Measurements from ENCODE around the gene KCNK5.

Gene KCNK5

DNA sequence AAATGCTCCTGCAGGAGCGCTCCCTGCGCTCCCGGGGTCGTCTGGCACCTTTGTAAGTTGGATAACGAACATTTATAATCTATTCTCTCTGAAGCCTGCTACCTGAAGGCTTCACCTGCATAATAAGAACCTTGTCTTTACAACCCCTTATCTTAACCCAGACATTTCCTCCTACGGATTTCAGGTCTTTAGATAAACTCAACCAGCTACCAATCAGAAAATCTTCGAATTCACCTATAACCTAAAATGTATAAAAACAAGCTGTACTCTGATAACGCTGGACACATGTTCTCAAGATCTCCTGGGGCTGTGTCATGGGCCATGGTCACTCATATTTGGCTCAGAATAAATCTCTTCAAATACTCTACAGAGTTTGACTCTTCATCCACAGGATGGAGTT lies 4.1 kb upstream of the KCNK5 start:
- Histone ChIP-seq H2AFZ (ENCODE audit: low read depth) (no peak overlapping the region), H3K4me3 (IDR thresholded peaks at IDR 0.05; ENCODE audit: insufficient read depth, low read depth, low read length) (no peak overlapping the region), H3K27ac (no peak overlapping the region), H3K27me3 (ENCODE audit: insufficient read depth, low read depth) (no peaks in the 10 kb centered on the region), H3K4me2 (no peak overlapping the region), H3K36me3 (ENCODE audit: insufficient read depth) (no peaks in the 10 kb centered on the region), H3K79me2 (ENCODE audit: insufficient read depth, low read depth) (no peaks in the 10 kb centered on the region), H3K4me1 (ENCODE audit: low read depth, poor library complexity, severe bottlenecking) (no peaks in the 10 kb centered on the region), H4K20me1 (ENCODE audit: insufficient read depth) (no peaks in the 10 kb centered on the region), H3K9ac (no peak overlapping the region)
- no peak for TF ChIP-seq CTCF (conservative IDR thresholded peaks at IDR 0.05; ENCODE audit: low read depth, low read length)

DNA sequence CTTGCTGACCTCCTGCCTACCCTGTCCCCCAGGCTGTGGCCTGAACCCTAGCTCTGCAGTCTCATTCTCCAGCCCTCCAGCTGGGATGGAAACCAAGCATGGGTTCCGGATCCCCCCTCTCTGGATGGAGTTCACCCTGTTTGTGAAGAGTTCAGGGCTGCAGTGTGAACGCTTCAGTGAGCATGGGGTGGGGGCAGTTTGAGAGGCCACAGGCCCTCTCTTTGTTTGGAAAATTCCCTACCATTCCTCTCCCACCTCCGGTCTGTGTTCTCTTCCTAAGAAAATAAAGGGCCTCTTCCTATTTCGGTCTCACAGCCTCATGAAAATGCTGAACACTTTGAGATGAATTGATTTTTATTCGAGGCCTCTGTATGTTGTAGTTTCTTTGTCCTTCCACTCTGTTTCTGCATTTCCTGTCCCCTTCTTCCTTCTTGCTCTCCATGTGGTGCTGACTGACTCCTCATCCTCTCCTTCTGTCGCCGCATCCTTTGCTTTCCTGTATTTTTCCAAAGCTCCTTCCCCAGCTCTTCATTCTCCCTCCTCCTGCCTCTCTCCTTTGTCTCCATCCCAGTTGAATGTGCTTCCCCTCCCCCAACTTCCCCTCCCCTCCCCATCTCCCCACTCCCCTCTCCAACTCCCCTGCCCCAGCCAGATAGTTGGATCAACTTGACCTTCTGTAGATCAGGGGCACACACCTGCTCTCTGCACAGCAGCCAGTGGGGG lies 2.4 kb upstream of the KCNK5 start:
- no peaks in the 10 kb centered on the region for H3K79me2 ChIP-seq (ENCODE audit: insufficient read depth, low read depth)
- no peak overlapping the region for H2AFZ ChIP-seq (ENCODE audit: low read depth)
- H3K9ac ChIP-seq = no peak overlapping the region
- no peaks in the 10 kb centered on the region for H4K20me1 ChIP-seq (ENCODE audit: insufficient read depth)
- no peak overlapping the region for H3K4me2 ChIP-seq
- H3K4me3 ChIP-seq (IDR thresholded peaks at IDR 0.05; ENCODE audit: insufficient read depth, low read depth, low read length) = no peak overlapping the region
- no peak for TF ChIP-seq CTCF (conservative IDR thresholded peaks at IDR 0.05; ENCODE audit: low read depth, low read length)
- no peaks in the 10 kb centered on the region for H3K36me3 ChIP-seq (ENCODE audit: insufficient read depth)
- H3K4me1 ChIP-seq (ENCODE audit: low read depth, poor library complexity, severe bottlenecking) = no peaks in the 10 kb centered on the region
- H3K27ac ChIP-seq = no peak overlapping the region
- H3K27me3 ChIP-seq (ENCODE audit: insufficient read depth, low read depth) = no peaks in the 10 kb centered on the region

DNA sequence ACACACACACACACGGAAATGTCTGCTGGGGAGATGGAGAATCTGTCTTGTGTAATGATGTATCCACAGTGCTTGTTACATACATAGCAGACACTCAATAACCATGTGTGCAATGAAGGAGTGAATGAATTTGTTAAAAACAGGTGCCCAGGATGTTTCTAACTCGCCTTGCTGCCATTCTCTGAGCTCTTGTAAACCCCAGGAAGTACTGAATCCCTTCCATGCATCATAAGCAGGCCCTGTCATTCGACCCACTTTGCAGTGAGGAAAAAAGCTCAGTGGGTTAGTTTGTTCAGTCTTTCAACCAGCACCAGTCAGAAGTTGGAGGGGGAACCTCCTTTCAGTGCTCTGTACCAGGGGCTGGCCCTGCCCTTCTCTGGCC lies 1.4 kb upstream of the KCNK5 start:
- H3K4me1 ChIP-seq (ENCODE audit: low read depth, poor library complexity, severe bottlenecking) = no peaks in the 10 kb centered on the region
- H3K79me2 ChIP-seq (ENCODE audit: insufficient read depth, low read depth) = no peaks in the 10 kb centered on the region
- TF ChIP-seq CTCF (conservative IDR thresholded peaks at IDR 0.05; ENCODE audit: low read depth, low read length) = no peak
- no peaks in the 10 kb centered on the region for H4K20me1 ChIP-seq (ENCODE audit: insufficient read depth)
- no peak overlapping the region for H3K4me2 ChIP-seq
- H3K36me3 ChIP-seq (ENCODE audit: insufficient read depth) = no peaks in the 10 kb centered on the region
- no peak overlapping the region for H2AFZ ChIP-seq (ENCODE audit: low read depth)
- no peak overlapping the region for H3K4me3 ChIP-seq (IDR thresholded peaks at IDR 0.05; ENCODE audit: insufficient read depth, low read depth, low read length)
- no peak overlapping the region for H3K9ac ChIP-seq
- H3K27me3 ChIP-seq (ENCODE audit: insufficient read depth, low read depth) = no peaks in the 10 kb centered on the region
- no peak overlapping the region for H3K27ac ChIP-seq

DNA sequence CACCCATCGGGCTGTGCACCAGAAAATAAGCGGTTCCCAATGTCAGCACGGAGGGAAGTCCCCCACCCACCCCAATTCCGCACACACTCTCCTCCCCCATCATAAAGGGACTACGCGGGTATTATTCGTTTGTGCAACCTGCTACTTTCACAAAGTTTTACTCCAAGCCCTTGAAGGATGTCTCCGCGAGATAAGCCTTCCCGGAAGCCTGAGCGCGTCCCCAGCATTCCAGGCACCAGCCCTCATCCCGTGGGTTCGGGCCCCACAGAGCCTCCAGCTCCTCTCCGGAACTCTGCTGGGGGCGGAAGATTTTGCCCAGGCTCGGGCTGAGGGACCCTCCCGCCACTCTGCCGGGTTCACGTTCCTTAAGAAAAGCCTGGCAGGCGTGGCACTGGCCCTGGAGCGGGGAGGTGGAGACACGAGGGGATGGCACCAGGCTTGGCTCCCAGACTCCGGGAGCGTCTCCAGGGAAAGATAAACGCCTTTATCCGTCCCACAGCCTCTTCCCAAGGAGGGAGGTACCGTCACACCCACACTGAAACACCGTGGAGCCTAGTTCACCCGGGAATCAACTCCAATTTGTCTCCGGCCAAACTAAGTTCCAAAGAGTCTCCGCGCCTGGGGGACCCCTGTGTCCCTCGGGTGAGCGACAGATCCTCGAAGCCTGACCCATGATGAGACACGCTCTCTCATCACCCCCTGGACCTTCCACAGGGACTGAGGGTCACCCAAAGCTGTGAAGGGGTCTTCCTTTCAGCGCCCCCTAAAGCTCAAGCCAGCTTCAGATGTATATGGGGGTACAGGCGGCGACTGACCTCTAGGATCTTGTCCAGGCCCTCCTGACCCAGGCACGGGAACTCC lies 934 bp downstream of the KCNK5 start:
- no peak overlapping the region for H2AFZ ChIP-seq (ENCODE audit: low read depth)
- no peak overlapping the region for H3K9ac ChIP-seq
- no peak overlapping the region for H3K4me2 ChIP-seq

More for the DNA sequence above, 934 bp downstream of the KCNK5 start:
- no peaks in the 10 kb centered on the region for H3K27me3 ChIP-seq (ENCODE audit: insufficient read depth, low read depth)
- H3K27ac ChIP-seq = no peak overlapping the region
- H4K20me1 ChIP-seq (ENCODE audit: insufficient read depth) = no peaks in the 10 kb centered on the region
- TF ChIP-seq CTCF (conservative IDR thresholded peaks at IDR 0.05; ENCODE audit: low read depth, low read length) = no peak
- no peaks in the 10 kb centered on the region for H3K36me3 ChIP-seq (ENCODE audit: insufficient read depth)
- H3K4me3 ChIP-seq (IDR thresholded peaks at IDR 0.05; ENCODE audit: insufficient read depth, low read depth, low read length) = no peak overlapping the region
- no peaks in the 10 kb centered on the region for H3K79me2 ChIP-seq (ENCODE audit: insufficient read depth, low read depth)
- H3K4me1 ChIP-seq (ENCODE audit: low read depth, poor library complexity, severe bottlenecking) = no peaks in the 10 kb centered on the region

Data from KMS-11 (cell line).